HG03354 (cell line): ENCODE measurements around the gene MRAP2.
"Not testable (repeated sequence)": the region's sequence is repeated elsewhere in the genome, so short reads cannot be mapped to it uniquely, and the experiment has no call there.

Experiments
- ATAC-seq: cut with Tn5 transposase; IDR thresholded peaks from one replicate; pipeline ENCODE4 v1.9.1; 2021; ENCODE audit warnings: mild to moderate bottlenecking; ENCODE audit not compliant: unreplicated experiment, poor library complexity, severe bottlenecking

MRAP2 gene

DNA sequence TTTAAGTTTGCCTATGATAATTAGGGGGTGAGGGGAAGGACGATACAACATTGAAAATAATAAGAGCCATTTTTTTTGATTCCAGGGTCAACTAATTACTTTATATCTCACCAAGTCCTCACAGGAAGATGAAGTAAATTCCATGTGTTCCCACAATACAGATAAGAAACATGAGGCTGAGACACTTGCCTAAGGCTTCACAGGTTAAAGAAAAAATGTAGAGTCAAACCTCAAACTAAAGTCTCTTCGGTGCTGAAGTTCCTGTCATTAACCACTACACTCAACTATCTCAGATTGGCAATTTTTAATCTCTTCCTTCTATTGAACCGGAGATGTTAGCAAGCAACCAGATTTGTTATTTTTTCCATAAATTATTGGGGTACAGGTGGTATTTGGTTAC, 33.0 kb downstream of the MRAP2 start:
- ATAC-seq, result no peak

- not testable (repeated sequence) for ATAC-seq
Measured at GRCh38 chr6:84068873-84069272, 35.3 kb downstream of the MRAP2 start.

GRCh38 chr6:84072442-84072997, 38.9 kb downstream of the MRAP2 start:
- no peak for ATAC-seq

DNA sequence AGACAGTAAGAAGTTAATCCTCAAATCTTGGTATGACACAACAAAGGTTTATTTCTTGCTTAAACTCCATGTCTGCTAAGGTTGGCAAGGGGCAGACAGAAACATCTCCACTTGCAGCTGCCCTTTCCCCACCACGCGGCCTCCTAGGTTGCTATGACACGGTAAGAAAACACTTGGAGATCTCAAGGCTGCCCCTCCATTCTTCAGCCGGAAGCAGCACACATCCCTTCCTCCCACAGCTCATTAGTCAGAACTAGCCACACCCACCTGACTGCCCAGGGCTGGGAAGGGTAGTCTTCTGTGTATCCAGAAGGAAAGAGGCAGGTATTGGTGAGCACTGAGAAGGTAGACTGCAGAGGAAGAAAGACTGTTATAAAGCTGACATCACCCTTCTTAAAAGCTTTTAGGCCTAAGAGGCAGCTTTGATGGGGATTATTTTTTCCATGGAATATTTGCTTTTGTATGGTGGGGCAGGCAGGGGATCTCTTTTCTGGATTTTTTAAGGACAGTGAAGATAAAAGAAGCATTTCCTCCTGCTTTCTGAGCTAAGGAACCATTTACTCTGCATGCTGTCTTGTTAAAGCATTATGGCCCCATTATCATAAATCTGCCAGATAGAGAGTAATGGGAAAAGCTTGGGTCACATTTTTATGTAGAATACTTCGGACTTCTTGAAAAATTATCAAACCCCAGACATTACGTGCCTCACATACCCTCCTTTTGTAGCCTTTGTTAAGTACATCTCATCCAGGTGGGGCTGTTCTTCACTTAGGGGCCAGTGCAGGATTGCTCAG, 41.6 kb downstream of the MRAP2 start:
- ATAC-seq, result no peak

- no peak for ATAC-seq
Measured at GRCh38 chr6:84077645-84078044, 44.1 kb downstream of the MRAP2 start.

DNA sequence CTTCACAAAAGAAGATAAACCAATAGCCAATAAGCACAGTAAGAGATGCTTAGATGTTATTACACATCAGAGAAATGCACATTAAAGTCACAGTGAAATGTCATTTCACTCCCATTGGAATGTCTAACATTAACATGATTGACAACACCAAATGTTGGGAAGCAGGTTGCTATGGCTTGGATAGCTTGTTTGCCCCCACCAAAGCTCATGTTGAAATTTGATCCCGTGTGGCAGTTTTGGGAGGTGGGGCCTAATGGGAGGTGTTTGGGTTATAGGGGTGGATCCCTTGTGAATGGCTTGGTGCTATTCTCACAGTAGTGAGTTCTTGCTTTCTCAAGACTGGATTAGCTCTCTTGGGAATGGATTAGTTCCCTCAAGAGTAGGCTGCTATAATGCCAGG, 44.8 kb downstream of the MRAP2 start:
- ATAC-seq, result no peak

DNA sequence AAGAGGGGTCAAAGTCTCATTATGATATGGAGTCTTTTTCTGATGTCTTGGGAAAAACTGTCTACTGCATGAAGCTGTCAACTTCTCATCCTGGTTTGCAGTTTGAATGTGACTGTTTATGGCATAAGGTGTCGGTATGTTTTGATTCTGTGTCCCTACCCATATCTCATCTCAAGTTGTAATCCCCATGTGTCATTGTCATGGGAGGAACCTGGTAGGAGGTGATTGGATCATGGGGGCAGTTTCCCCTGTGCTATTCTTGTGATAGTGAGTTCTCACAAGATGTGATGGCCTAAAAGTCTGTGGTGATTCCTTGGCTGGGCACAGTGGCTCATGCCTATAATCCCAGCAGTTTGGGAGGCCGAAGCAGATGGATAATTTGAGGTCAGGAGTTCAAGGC, 47.6 kb downstream of the MRAP2 start:
- no peak for ATAC-seq

DNA sequence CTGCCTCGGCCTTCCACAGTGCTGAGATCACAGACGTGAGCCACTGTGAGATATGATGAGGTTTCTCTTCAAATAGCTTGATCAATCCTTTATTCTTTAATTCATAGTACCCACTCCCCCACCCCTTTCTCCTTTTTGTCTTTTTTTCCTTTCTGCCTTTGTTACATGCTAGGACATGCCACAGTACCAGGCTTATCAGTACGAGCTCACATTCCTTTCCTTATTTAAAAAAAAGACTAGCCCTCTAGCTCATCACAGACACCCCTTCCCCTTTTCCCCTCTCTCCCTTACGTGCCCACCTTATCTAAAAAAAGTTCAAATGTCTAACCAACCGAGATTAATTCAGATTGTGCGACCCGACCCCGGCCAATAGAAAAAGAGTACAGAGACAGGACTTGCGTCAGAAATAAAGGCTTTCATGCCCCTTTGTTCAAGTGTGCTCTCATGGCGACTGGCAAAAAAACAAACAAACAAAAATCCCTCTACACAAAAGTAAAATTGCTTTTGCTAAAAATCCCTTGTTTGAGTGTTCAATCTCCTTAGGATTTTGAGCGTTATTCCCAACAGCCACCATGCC, 49.2 kb downstream of the MRAP2 start:
- ATAC-seq, result no peak

DNA sequence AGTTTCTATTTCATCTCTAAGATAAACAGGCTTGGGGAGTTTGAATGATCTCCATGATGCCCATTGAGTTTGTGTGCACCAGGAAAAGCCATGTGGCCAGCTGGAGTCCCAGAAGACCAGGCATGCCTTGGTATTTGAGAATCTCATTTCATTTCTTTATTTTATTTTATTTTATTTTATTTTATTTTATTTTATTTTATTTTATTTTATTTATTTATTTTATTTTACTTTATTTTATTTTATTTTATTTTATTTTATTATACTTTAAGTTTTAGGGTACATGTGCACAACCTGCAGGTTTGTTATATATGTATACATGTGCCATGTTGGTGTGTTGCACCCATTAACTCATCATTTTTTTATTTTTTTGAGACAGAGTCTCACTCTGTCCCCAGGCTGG, 51.1 kb downstream of the MRAP2 start:
- not testable (repeated sequence) for ATAC-seq

DNA sequence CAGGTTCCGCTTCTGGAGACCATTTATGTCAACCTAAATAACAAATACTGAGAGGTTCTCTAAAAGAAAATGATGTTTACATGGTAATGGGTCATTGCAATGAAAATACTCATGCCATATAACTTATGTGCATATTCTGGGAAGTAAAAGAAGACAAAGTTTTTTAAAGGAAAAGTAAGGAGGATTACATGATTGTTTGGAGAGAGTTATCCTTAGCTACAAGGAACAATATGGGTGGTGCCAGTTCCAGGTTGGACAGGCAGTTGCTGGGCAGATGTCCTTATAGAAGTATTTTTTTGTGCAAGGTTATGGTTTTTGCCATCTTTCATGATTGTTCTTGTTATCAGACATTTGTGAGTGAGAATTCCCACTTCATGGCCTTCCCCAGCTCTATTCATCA, 52.5 kb downstream of the MRAP2 start:
- ATAC-seq, result no peak

DNA sequence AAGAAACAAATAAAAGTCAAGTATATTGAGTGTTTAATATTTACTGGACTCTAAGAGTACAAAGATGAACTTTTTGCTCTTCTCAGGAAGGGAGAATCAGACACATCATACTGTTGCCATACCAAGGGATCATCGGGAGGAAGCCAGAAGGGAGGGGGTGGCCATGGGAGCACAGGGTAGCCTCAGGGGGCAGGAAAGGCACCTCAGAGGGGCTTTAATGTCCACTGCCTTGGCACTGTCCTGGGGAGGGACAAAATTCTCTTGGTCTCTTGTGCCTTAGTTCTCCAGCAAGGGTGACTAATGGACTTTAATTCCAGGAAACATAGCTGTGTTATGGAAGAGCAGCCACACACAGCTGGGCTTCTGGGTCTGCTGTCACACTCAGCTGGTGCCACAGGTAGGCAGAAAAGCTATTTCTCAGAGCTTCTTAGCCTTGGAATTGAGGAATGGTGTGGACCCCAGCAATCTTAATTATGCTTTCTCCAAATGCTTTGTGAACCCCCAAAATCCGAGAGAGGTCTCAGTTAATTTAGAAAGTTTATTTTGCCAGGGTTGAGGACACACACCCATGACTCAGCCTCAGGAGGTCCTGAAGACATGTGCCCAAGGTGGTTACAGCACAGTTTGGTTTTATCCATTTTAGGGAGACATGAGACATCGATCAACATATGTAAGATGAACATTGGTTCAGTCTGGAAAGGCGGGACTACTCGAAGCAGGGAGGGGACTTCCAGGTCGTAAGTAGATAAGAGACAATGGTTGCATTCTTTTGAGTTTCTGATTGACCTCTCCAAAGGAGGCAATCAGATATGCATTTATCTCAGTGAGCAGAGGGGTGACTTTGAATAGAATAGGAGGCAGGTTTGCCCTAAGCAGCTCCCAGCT, 53.2 kb downstream of the MRAP2 start:
- ATAC-seq, result no peak

- no peak for ATAC-seq
Measured at GRCh38 chr6:84089081-84089480, 55.5 kb downstream of the MRAP2 start.

DNA sequence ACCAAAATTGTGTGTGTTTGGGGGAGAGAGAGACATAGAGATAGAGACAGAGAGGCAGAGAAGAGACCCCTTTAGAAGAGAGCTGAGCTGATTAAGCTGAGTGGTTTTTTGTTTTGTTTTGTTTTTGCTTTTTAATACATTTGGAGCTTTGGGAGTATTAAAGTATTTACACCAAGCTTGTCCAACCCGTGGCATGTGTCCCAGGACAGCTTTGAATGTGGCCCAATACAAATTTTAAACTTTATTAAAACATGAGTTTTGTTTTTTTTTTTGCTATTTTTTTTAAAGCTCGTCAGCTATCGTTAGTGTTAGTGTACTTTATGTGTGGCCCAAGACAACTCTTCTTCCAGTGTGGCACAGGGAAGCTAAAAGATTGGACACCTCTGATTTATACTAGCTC, 56.0 kb downstream of the MRAP2 start:
- no peak for ATAC-seq

DNA sequence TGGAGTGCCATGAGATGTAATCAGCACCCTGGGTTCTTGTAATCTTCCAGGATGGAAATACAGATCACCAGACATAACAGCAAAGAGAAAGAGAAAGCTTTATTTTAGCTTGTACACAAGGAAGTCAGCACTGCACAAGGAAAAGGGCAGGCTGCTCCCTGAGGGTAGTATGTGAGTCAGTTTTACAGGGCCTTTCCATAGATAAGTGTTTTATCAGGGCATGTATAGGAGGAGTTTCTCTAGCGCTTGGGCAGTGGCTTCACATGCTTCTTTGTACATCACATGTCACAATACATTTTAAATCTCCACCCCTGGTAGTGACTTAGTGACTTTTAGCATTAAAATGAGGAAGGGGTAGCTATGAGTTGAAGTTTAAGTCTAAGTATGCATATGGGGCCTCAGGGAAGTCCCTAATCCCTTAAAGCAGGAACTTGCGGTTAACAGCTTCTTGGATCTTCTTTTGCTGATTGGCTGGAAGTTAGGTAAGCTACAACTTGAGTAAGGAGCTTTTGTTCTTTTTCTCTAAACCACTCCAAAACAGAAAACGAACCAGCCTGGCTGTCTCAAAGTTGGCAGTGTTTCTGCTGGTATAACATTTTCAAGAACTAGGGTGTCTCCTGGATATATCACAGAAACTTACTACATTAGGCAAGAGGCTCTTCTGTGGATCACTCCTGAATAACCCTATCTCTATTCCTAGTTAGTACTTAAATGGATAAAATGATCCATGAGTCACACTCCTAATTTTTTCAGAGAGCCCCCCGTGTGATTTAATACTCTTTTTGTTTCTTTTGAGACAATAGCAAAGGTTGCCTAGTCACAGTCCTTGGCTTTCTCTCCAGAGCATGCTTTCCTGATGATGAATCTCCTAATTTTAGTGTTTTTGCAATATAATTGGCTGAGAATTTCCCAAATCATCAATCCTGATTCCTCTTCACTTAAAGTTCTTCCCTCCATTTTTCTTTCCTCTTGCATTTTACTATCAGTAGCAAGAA, 60.2 kb downstream of the MRAP2 start:
- no peak for ATAC-seq

GRCh38 chr6:84095156-84095555, 61.6 kb downstream of the MRAP2 start:
- no peak for ATAC-seq

DNA sequence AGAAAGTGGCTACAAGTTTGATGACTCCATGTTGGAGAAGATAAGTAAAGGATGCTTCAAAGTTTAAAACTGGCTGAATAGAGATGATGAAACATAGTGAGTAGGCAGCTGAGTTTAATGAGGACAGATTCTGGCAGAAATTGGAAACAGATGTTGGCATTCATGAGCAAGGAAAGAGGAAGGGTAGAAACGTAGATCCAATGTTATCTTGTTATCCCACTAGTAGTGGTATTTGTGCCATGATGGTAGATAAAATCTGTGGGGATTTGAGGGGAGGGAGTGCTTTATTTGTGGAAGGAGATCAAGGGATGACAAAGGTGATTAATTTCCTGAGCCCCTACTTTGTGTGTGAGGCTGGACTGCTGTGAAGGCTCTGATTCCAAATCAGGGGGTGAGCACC, 69.5 kb downstream of the MRAP2 start:
- ATAC-seq, result no peak

GRCh38 chr6:84105215-84105924, 71.8 kb downstream of the MRAP2 start:
- ATAC-seq, result not testable (repeated sequence)

- ATAC-seq, result no peak
Measured at GRCh38 chr6:84107495-84107894, 73.9 kb downstream of the MRAP2 start.

GRCh38 chr6:84111351-84111750, 77.8 kb downstream of the MRAP2 start:
- ATAC-seq, result not testable (repeated sequence)
